CD8-positive, alpha-beta memory T cell (primary cell): ENCODE results near the gene SURF6. TPM values are rescaled to one million over a fixed set of nuclear protein-coding genes. Genes with fewer than 3 reads are reported as not detected.
A peak's percentile ranks its signal among the peaks of the same experiment; 100 is the strongest.
"Not testable (repeated sequence)": the region's sequence is repeated elsewhere in the genome, so short reads cannot be mapped to it uniquely, and the experiment has no call there.

ENCODE experiments used
- CTCF ChIA-PET: fragments of 350-600 bp; sonication (Branson Sonifier 250); formaldehyde crosslinking; loops from one replicate; lab custom pipeline; 2021; ENCODE audit warnings: antibody characterized with exemption; lab: Charles Lee
- POLR2A ChIA-PET: fragments of 350-600 bp; sonication (Branson Sonifier 250); formaldehyde crosslinking; loops from one replicate; lab custom pipeline; 2021; ENCODE audit warnings: antibody characterized with exemption; lab: Charles Lee
- DNase-seq, 5 donors: peaks; one replicate each; pipeline versions ENCODE4 v3.0.0 to v3.0.0-alpha.2; 2020 to 2022; ENCODE audit warnings: mixed read lengths in 1 of 5
- H3K27ac ChIP-seq: one replicate; pipeline ENCODE4 v1.7.0; 2013; ENCODE audit warnings: low read depth, mild to moderate bottlenecking, low read length, moderate library complexity
- H3K27me3 ChIP-seq: 2 replicates; pipeline ENCODE4 v1.7.0; 2013; ENCODE audit warnings: low read length, mild to moderate bottlenecking; ENCODE audit not compliant: insufficient read depth, poor library complexity, severe bottlenecking
- H3K36me3 ChIP-seq: 2 replicates; pipeline ENCODE4 v1.7.0; 2013; ENCODE audit warnings: mild to moderate bottlenecking, low read length, moderate library complexity; ENCODE audit not compliant: insufficient read depth
- H3K4me1 ChIP-seq: 2 replicates; pipeline ENCODE4 v1.7.0; 2013; ENCODE audit warnings: mild to moderate bottlenecking, low read length, moderate library complexity; ENCODE audit not compliant: insufficient read depth
- H3K4me3 ChIP-seq: 2 replicates; pipeline ENCODE4 v1.7.0; 2013; ENCODE audit warnings: mild to moderate bottlenecking, low read length
- H3K9me3 ChIP-seq: 2 replicates; pipeline ENCODE4 v1.7.0; 2013; ENCODE audit warnings: mild to moderate bottlenecking, low read length
- H3K27ac Mint-ChIP-seq, 8 donors: one replicate each; pipeline ENCODE4 v1.8.0; 2020 to 2021; ENCODE audit warnings: mixed read lengths in 8 of 8, mild to moderate bottlenecking in 6 of 8, inconsistent platforms in 3 of 8, moderate library complexity in 3 of 8
- H3K27me3 Mint-ChIP-seq, 2 donors: one replicate each; pipeline ENCODE4 v1.8.0; 2020 to 2021; ENCODE audit warnings: mixed read lengths in 2 of 2, mild to moderate bottlenecking in 1 of 2, moderate library complexity in 1 of 2
- H3K36me3 Mint-ChIP-seq, 3 donors: one replicate each; pipeline ENCODE4 v1.8.0; 2020 to 2021; ENCODE audit warnings: mixed read lengths in 3 of 3, inconsistent platforms in 1 of 3, mild to moderate bottlenecking in 1 of 3
- H3K4me1 Mint-ChIP-seq, 3 donors: one replicate each; pipeline ENCODE4 v1.8.0; 2020 to 2021; ENCODE audit warnings: mixed read lengths in 3 of 3, inconsistent platforms in 1 of 3, mild to moderate bottlenecking in 1 of 3
- H3K4me3 Mint-ChIP-seq, 7 donors: one replicate each; pipeline ENCODE4 v1.8.0; 2020 to 2021; ENCODE audit warnings: mixed read lengths in 7 of 7, mild to moderate bottlenecking in 6 of 7, moderate library complexity in 4 of 7, inconsistent platforms in 2 of 7
- H3K9me3 Mint-ChIP-seq, 5 donors: one replicate each; pipeline ENCODE4 v1.8.0; 2020 to 2022; ENCODE audit warnings: mixed read lengths in 5 of 5, mild to moderate bottlenecking in 3 of 5, moderate library complexity in 2 of 5, inconsistent platforms in 1 of 5
- polyA plus RNA-seq: library from polyadenylated mRNA; unstranded; fragments of 300-500 nt; fragmentation: Illumina TruSeq; gene quantifications from one replicate; pipeline ENCODE4 v1.2.3, GENCODE V29; 2021
- total RNA-seq, 2 experiments: library from RNA; stranded (reverse); gene quantifications; one replicate each; pipeline ENCODE4 v1.2.3, GENCODE V29; 2021

Gene SURF6
- total and polyA plus RNA-seq, 3 experiments from 2014 or later = 15.1 to 32.0 (median 30.9) TPM

- Mint-ChIP-seq H3K4me1 (peaks cover 21 to 54% (median 39%) of the 10 kb centered on the region in 3 donors), H3K36me3 (peaks cover 3 to 65% (median 4%) of the 10 kb centered on the region in 3 donors), H3K9me3 (no peaks in the 10 kb centered on the region), H3K27ac (peak overlapping the region in 1 of 8 donors; percentile 24), H3K27me3 (no peaks in the 10 kb centered on the region), H3K4me3 (peak overlapping the region in 1 of 7 donors; percentile 24)
- Histone ChIP-seq H3K36me3 (peaks cover 34% of the 10 kb centered on the region), H3K27ac (no peak overlapping the region), H3K9me3 (no peaks in the 10 kb centered on the region), H3K27me3 (no peaks in the 10 kb centered on the region), H3K4me3 (no peak overlapping the region), H3K4me1 (peaks cover 29% of the 10 kb centered on the region)
- DNase-seq = no peak
- POLR2A ChIA-PET = interaction anchor here (1.0 to 1.1 kb wide), 2 partner anchors 16 to 44 kb away, joined by 3 to 4 read pairs; partner anchors contain the start of genes MED22, RPL7A and STKLD1
- CTCF ChIA-PET = interaction anchor here (0.8 to 1.1 kb wide), 2 partner anchors 42 to 71 kb away, joined by 3 to 4 read pairs; no protein-coding TSS in a partner anchor
These were observed 3.6 kb downstream of the SURF6 start for GRCh38 chr9:133332381-133332730.

- H3K36me3 ChIP-seq = peaks cover 34% of the 10 kb centered on the region
- no peaks in the 10 kb centered on the region for H3K9me3 Mint-ChIP-seq
- no peak for DNase-seq
- no peak overlapping the region for H3K27ac ChIP-seq
- H3K4me1 Mint-ChIP-seq = peaks cover 21 to 51% (median 39%) of the 10 kb centered on the region in 3 donors
- ChIA-PET POLR2A (interaction anchor here (1.0 kb wide), 1 partner anchor 16 kb away, joined by 4 read pairs; the partner anchor contains the start of genes MED22 and RPL7A), CTCF (interaction anchor here (1.1 kb wide), 1 partner anchor 42 kb away, joined by 4 read pairs; no protein-coding TSS in a partner anchor)
- H3K4me3 Mint-ChIP-seq = peak overlapping the region in 1 of 7 donors; percentile 24
- peak overlapping the region in 1 of 8 donors; percentile 66 for H3K27ac Mint-ChIP-seq
- peaks cover 29% of the 10 kb centered on the region for H3K4me1 ChIP-seq
- H3K4me3 ChIP-seq = no peak overlapping the region
- peaks cover 3 to 65% (median 4%) of the 10 kb centered on the region in 3 donors for H3K36me3 Mint-ChIP-seq
- no peaks in the 10 kb centered on the region for H3K9me3 ChIP-seq
- no peaks in the 10 kb centered on the region for H3K27me3 Mint-ChIP-seq
- H3K27me3 ChIP-seq = no peaks in the 10 kb centered on the region
These were observed 4.2 kb downstream of the SURF6 start for GRCh38 chr9:133331641-133332380.

GRCh38 chr9:133331221-133331620 lies 4.8 kb downstream of the SURF6 start:
- Mint-ChIP-seq H3K9me3 (no peaks in the 10 kb centered on the region), H3K36me3 (peaks cover 3 to 65% (median 4%) of the 10 kb centered on the region in 3 donors), H3K4me1 (peaks cover 18 to 48% (median 34%) of the 10 kb centered on the region in 3 donors), H3K27me3 (no peaks in the 10 kb centered on the region), H3K4me3 (no peak overlapping the region), H3K27ac (peak overlapping the region in 1 of 8 donors; percentile 66)
- Histone ChIP-seq H3K36me3 (peaks cover 34% of the 10 kb centered on the region), H3K4me1 (peaks cover 23% of the 10 kb centered on the region), H3K9me3 (no peaks in the 10 kb centered on the region), H3K4me3 (no peak overlapping the region), H3K27ac (no peak overlapping the region), H3K27me3 (no peaks in the 10 kb centered on the region)
- ChIA-PET CTCF (interaction anchor here (1.4 kb wide), 1 partner anchor 300 kb away, joined by 3 read pairs; the partner anchor contains the start of gene GTF3C5), POLR2A (no interaction called here)
- no peak for DNase-seq

GRCh38 chr9:133329306-133330156 lies 6.5 kb downstream of the SURF6 start:
- Mint-ChIP-seq H3K4me3 (peak overlapping the region in 1 of 7 donors; percentile 17), H3K36me3 (peaks cover 3 to 58% (median 4%) of the 10 kb centered on the region in 3 donors), H3K4me1 (peaks cover 10 to 31% (median 22%) of the 10 kb centered on the region in 3 donors), H3K27ac (peak overlapping the region in 4 of 8 donors; percentile 51 to 87 (median 58))
- CTCF ChIA-PET = interaction anchor here (1.0 to 1.8 kb wide), 5 partner anchors 12 to 298 kb away, joined by 3 to 7 read pairs (median 4); partner anchors contain the start of gene GTF3C5
- Histone ChIP-seq H3K4me1 (peaks cover 11% of the 10 kb centered on the region), H3K36me3 (peaks cover 29% of the 10 kb centered on the region)
- H3K27me3 ChIP-seq, POLR2A ChIA-PET, DNase-seq, H3K4me3 ChIP-seq, H3K27me3 Mint-ChIP-seq, H3K27ac ChIP-seq, H3K9me3 Mint-ChIP-seq, H3K9me3 ChIP-seq: not testable (repeated sequence)

- Histone ChIP-seq H3K27me3 (no peaks in the 10 kb centered on the region), H3K36me3 (peaks cover 13% of the 10 kb centered on the region), H3K9me3 (no peaks in the 10 kb centered on the region), H3K27ac (no peak overlapping the region), H3K4me3 (no peak overlapping the region), H3K4me1 (no peaks in the 10 kb centered on the region)
- Mint-ChIP-seq H3K4me1 (peaks cover 4 to 18% (median 14%) of the 10 kb centered on the region in 3 donors), H3K4me3 (no peak overlapping the region), H3K9me3 (peaks cover 0 to 2% (median 0%) of the 10 kb centered on the region in 5 donors), H3K27ac (peak overlapping the region in 2 of 8 donors; percentile 40 to 53), H3K27me3 (no peaks in the 10 kb centered on the region), H3K36me3 (peaks cover 3 to 43% (median 4%) of the 10 kb centered on the region in 3 donors)
- ChIA-PET POLR2A (no interaction called here), CTCF (no interaction called here)
- DNase-seq = no peak
These were observed 8.0 kb downstream of the SURF6 start for GRCh38 chr9:133327834-133328484.

- DNase-seq, H3K27me3 Mint-ChIP-seq, H3K4me3 ChIP-seq, H3K27me3 ChIP-seq, CTCF ChIA-PET, POLR2A ChIA-PET, H3K9me3 ChIP-seq, H3K4me3 Mint-ChIP-seq, H3K9me3 Mint-ChIP-seq, H3K36me3 ChIP-seq, H3K27ac ChIP-seq, H3K4me1 ChIP-seq: not testable (repeated sequence)
- H3K4me1 Mint-ChIP-seq = peaks cover 4 to 18% (median 14%) of the 10 kb centered on the region in 3 donors
- peak overlapping the region in 3 of 8 donors; percentile 21 to 33 (median 27) for H3K27ac Mint-ChIP-seq
- peaks cover 3 to 33% (median 4%) of the 10 kb centered on the region in 3 donors for H3K36me3 Mint-ChIP-seq
These were observed 9.0 kb downstream of the SURF6 start for GRCh38 chr9:133327021-133327420.

GRCh38 chr9:133323991-133324703 lies 11.8 kb downstream of the SURF6 start:
- H3K4me1 Mint-ChIP-seq = peaks cover 0 to 10% (median 4%) of the 10 kb centered on the region in 3 donors
- Histone ChIP-seq H3K27me3 (no peaks in the 10 kb centered on the region), H3K36me3 (no peaks in the 10 kb centered on the region), H3K4me3 (no peak overlapping the region), H3K27ac (no peak overlapping the region), H3K4me1 (no peaks in the 10 kb centered on the region), H3K9me3 (no peaks in the 10 kb centered on the region)
- peaks cover 0 to 11% (median 0%) of the 10 kb centered on the region in 3 donors for H3K36me3 Mint-ChIP-seq
- no peak for DNase-seq
- ChIA-PET CTCF (no interaction called here), POLR2A (no interaction called here)
- H3K4me3 Mint-ChIP-seq = peak overlapping the region in 1 of 7 donors; percentile 43
- peaks cover 0 to 2% (median 0%) of the 10 kb centered on the region in 5 donors for H3K9me3 Mint-ChIP-seq
- peaks cover 3% of the 10 kb centered on the region in 2 donors for H3K27me3 Mint-ChIP-seq
- H3K27ac Mint-ChIP-seq = no peak overlapping the region
